ENCODE results near the gene PTPRN. TPM values are rescaled to one million over a fixed set of nuclear protein-coding genes. Genes with fewer than 3 reads are reported as not detected.

The PTPRN gene
- total and polyA plus RNA-seq, 9 of the 15 experiments (the other 6 are each of a cell fraction or from before 2014, with no cell fraction given), result 0.15 to 2.4 (median 0.43) TPM; not detected in 1

GRCh38 chr2:219245148-219245898, 63.9 kb downstream of the PTPRN start, which contains the start of the genes GLB1L and STK16 (continued):
- TF ChIP-seq ZNF175 (CRISPR knock-in tag; IDR thresholded peaks at IDR 0.05; ENCODE audit: low read depth), result no peak
- TF ChIP-seq POLR2AphosphoS5 (IDR thresholded peaks at IDR 0.05; ENCODE audit: control insufficient read depth, insufficient read depth, low read depth, low read length), result peak; percentile 74
- peak; percentile 69 for TF ChIP-seq TAF9B (IDR thresholded peaks at IDR 0.05; ENCODE audit: partially characterized antibody)
- TF ChIP-seq, protein P1, sequence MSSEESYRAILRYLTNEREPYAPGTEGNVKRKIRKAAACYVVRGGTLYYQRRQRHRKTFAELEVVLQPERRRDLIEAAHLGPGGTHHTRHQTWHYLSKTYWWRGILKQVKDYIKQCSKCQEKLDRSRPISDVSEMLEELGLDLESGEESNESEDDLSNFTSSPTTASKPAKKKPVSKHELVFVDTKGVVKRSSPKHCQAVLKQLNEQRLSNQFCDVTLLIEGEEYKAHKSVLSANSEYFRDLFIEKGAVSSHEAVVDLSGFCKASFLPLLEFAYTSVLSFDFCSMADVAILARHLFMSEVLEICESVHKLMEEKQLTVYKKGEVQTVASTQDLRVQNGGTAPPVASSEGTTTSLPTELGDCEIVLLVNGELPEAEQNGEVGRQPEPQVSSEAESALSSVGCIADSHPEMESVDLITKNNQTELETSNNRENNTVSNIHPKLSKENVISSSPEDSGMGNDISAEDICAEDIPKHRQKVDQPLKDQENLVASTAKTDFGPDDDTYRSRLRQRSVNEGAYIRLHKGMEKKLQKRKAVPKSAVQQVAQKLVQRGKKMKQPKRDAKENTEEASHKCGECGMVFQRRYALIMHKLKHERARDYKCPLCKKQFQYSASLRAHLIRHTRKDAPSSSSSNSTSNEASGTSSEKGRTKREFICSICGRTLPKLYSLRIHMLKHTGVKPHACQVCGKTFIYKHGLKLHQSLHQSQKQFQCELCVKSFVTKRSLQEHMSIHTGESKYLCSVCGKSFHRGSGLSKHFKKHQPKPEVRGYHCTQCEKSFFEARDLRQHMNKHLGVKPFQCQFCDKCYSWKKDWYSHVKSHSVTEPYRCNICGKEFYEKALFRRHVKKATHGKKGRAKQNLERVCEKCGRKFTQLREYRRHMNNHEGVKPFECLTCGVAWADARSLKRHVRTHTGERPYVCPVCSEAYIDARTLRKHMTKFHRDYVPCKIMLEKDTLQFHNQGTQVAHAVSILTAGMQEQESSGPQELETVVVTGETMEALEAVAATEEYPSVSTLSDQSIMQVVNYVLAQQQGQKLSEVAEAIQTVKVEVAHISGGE (CRISPR knock-in tag; IDR thresholded peaks at IDR 0.05), result peak in 2 of 3 experiments; percentile 35 to 73; a peak in 3 of 6 replicates
- TF ChIP-seq JUN (IDR thresholded peaks at IDR 0.05; ENCODE audit: borderline replicate concordance, low read depth, low read length), result no peak
- peak; percentile 25; the same call in 1 of the 2 replicates for TF ChIP-seq JUN (CRISPR knock-in tag; IDR thresholded peaks at IDR 0.05; ENCODE audit: borderline replicate concordance)
- TF ChIP-seq KAT7 (CRISPR knock-in tag; IDR thresholded peaks at IDR 0.05; ENCODE audit: borderline replicate concordance), result peak; percentile 73; the same call in 1 of the 2 replicates
- TF ChIP-seq PHF20 (IDR thresholded peaks at IDR 0.05; ENCODE audit: partially characterized antibody), result peak; percentile 92
- TF ChIP-seq SREBF2 (CRISPR knock-in tag; IDR thresholded peaks at IDR 0.05), result no peak
- TF ChIP-seq MLLT1 (IDR thresholded peaks at IDR 0.05), result peak in 1 of 2 experiments; percentile 89; a peak in 3 of 4 replicates
- TF ChIP-seq MTF1 (CRISPR knock-in tag; IDR thresholded peaks at IDR 0.05; ENCODE audit: borderline replicate concordance), result no peak
- 0 out of 4 replicates have a peak, but pooled peaks of 1 of the 2 experiments have one; percentile 23 for TF ChIP-seq CSDE1 (IDR thresholded peaks at IDR 0.05)
- TF ChIP-seq HMGN3 (IDR thresholded peaks at IDR 0.05; ENCODE audit: borderline replicate concordance, extremely low read depth, insufficient read length, low read depth, low read length), result peak; percentile 42
- TF ChIP-seq RCOR1 (IDR thresholded peaks at IDR 0.05; ENCODE audit: borderline replicate concordance in 1 of 2, low read depth in 2 of 2, low read length in 2 of 2), result peak in 1 of 2 experiments; percentile 65; a peak in 2 of 4 replicates
- TF ChIP-seq EP300 (IDR thresholded peaks at IDR 0.05; ENCODE audit: low read length), result peak; percentile 36; the same call in 1 of the 2 replicates
- TF ChIP-seq, protein P2, sequence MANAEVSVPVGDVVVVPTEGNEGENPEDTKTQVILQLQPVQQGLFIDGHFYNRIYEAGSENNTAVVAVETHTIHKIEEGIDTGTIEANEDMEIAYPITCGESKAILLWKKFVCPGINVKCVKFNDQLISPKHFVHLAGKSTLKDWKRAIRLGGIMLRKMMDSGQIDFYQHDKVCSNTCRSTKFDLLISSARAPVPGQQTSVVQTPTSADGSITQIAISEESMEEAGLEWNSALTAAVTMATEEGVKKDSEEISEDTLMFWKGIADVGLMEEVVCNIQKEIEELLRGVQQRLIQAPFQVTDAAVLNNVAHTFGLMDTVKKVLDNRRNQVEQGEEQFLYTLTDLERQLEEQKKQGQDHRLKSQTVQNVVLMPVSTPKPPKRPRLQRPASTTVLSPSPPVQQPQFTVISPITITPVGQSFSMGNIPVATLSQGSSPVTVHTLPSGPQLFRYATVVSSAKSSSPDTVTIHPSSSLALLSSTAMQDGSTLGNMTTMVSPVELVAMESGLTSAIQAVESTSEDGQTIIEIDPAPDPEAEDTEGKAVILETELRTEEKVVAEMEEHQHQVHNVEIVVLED (CRISPR knock-in tag; IDR thresholded peaks at IDR 0.05), result 0 out of 2 replicates have a peak, but pooled peaks have one; percentile 51
- TF ChIP-seq MEF2D (tag; conservative IDR thresholded peaks at IDR 0.05; ENCODE audit: low read depth), result no peak
- peak; percentile 98 for TF ChIP-seq POLR2G (IDR thresholded peaks at IDR 0.05; ENCODE audit: low read depth, low read length)
- no peak for TF ChIP-seq CC2D1A (IDR thresholded peaks at IDR 0.05)
- TF ChIP-seq SP1 (CRISPR knock-in tag; IDR thresholded peaks at IDR 0.05), result no peak
- TF ChIP-seq MTA1 (IDR thresholded peaks at IDR 0.05; ENCODE audit: borderline replicate concordance), result peak; percentile 97
